RWPE2 (cell line): ENCODE data around the gene SLC12A9.

Experiments used
- ATAC-seq: fragments of 200-7000 bp; cut with Tn5 transposase; 3 replicates; pipeline ENCODE4 v1.9.1; 2021; ENCODE audit warnings: low read depth
- DNase-seq: peaks from one replicate; pipeline ENCODE4 v3.0.0-alpha.2; 2020; ENCODE audit warnings: low spot score
- H3K27ac ChIP-seq: fragments of 450-650 bp; 2 replicates; pipeline ENCODE4 v1.5.1; 2017; ENCODE audit warnings: mild to moderate bottlenecking; ENCODE audit not compliant: poor library complexity, severe bottlenecking
- H3K27me3 ChIP-seq: fragments of 250-450 bp; sonication (Bioruptor Pico); 2 replicates; pipeline ENCODE4 v1.5.1; 2021; ENCODE audit warnings: mild to moderate bottlenecking, moderate library complexity; ENCODE audit not compliant: insufficient read depth, poor library complexity, severe bottlenecking
- H3K36me3 ChIP-seq: fragments of 250-450 bp; sonication (Bioruptor Pico); 2 replicates; pipeline ENCODE4 v1.5.1; 2020; ENCODE audit warnings: low read depth, mild to moderate bottlenecking, moderate library complexity
- H3K4me1 ChIP-seq: fragments of 250-450 bp; sonication (Bioruptor Pico); 2 replicates; pipeline ENCODE4 v1.5.1; 2021; ENCODE audit warnings: mild to moderate bottlenecking, moderate library complexity; ENCODE audit not compliant: insufficient read depth, poor library complexity, severe bottlenecking
- H3K4me3 ChIP-seq: fragments of 250-450 bp; sonication (Bioruptor Pico); 2 replicates; pipeline ENCODE4 v1.5.1; 2021; ENCODE audit warnings: mild to moderate bottlenecking, moderate library complexity; ENCODE audit not compliant: severe bottlenecking
- H3K9me3 ChIP-seq: fragments of 250-450 bp; sonication (Bioruptor Pico); 2 replicates; pipeline ENCODE4 v1.5.1; 2021; ENCODE audit warnings: mild to moderate bottlenecking, moderate library complexity; ENCODE audit not compliant: severe bottlenecking
- TF ChIP-seq, protein P1 (sequence below): fragments of 450-650 bp; IDR thresholded peaks from one replicate; pipeline ENCODE4 v1.5.1; 2017; ENCODE audit warnings: mild to moderate bottlenecking, moderate library complexity; ENCODE audit not compliant: poor library complexity, severe bottlenecking

Gene SLC12A9

DNA sequence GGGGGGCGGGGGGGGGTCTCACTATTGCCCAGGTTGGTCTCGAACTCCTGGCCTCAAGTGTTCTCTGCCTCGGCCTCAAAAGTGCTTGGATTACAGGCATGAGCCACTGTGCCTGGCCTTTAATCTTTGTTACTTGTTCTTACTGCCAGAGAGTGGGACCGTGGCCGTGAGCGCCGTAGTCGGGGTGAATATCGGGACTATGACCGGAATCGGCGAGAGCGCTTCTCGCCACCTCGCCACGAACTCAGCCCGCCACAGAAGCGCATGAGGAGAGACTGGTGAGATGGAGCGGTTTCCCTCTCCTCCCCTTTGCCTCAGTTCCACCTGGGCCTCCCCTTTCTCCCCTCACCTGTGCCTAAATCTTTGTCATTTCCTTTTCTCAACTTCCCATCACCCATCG is 28.6 kb downstream of the SLC12A9 start:
- Histone ChIP-seq H3K4me1 (peaks cover 7% of the 10 kb centered on the region), H3K27me3 (no peaks in the 10 kb centered on the region), H3K4me3 (no peak overlapping the region), H3K9me3 (no peaks in the 10 kb centered on the region), H3K27ac (no peak overlapping the region), H3K36me3 (peaks cover 93% of the 10 kb centered on the region)
- ATAC-seq (no peak), DNase-seq (no peak)
- TF ChIP-seq, protein P1, sequence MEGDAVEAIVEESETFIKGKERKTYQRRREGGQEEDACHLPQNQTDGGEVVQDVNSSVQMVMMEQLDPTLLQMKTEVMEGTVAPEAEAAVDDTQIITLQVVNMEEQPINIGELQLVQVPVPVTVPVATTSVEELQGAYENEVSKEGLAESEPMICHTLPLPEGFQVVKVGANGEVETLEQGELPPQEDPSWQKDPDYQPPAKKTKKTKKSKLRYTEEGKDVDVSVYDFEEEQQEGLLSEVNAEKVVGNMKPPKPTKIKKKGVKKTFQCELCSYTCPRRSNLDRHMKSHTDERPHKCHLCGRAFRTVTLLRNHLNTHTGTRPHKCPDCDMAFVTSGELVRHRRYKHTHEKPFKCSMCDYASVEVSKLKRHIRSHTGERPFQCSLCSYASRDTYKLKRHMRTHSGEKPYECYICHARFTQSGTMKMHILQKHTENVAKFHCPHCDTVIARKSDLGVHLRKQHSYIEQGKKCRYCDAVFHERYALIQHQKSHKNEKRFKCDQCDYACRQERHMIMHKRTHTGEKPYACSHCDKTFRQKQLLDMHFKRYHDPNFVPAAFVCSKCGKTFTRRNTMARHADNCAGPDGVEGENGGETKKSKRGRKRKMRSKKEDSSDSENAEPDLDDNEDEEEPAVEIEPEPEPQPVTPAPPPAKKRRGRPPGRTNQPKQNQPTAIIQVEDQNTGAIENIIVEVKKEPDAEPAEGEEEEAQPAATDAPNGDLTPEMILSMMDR, result no peak

DNA sequence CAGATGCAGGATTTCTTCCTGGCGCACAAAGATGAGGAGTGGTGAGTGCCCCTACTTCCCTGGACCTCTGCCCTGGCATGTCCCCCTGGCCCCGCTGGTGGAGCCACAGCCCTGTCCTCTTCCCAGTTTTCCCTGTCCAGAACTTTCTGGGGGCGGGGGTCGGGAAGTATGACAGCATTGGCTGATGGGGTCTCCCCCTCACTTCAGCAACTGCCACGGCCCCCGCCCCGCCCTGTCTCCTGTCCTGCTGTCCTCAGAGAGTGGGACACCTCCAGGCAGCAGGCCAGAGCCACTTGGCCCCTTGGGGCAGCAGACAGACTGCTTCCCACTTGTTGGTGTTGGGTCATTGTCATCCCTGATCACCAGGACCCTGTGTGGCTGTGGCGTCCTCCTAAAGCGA is 29.7 kb downstream of the SLC12A9 start:
- no peaks in the 10 kb centered on the region for H3K27me3 ChIP-seq
- DNase-seq (no peak), ATAC-seq (no peak)
- no peaks in the 10 kb centered on the region for H3K4me1 ChIP-seq
- no peaks in the 10 kb centered on the region for H3K9me3 ChIP-seq
- no peak overlapping the region for H3K4me3 ChIP-seq
- TF ChIP-seq, protein P1, result no peak
- no peak overlapping the region for H3K27ac ChIP-seq
- peaks cover 96% of the 10 kb centered on the region for H3K36me3 ChIP-seq

DNA sequence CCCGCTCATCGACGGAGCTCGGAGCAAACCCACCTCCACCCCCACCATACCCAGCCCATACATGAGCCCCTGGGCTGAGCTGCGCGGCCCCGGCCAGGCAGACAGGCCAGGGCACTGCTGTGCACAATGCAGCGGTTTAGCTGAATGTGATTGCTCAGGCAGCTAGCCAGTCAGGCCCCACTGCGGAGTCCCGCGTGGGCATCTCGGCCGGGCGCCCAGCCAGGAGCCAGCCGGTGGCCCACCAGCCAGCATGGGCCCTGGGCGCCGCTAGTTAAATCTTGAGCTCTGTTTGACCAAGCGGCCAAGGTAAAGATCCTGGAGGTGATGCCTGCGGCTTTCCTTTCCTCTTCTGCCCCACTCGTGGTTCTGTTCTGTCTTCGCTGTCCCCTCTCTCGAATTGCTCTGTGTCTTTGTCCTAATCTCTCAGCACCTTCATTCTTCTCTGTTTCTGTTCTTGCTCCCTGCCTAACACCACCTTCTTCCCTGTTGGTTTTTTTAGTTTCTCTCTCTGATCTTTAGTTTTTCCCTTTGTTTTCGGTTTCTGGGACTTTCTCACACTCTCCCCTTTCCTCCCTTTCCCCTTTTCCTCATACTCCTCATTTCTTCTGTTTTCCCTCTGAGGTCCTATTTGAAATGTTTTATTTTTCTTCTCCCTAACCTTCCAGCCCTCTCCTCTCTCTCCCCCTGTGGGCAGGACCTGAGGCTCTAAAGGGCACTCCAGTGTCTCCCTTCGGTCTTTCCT is 30.4 kb downstream of the SLC12A9 start:
- Histone ChIP-seq H3K4me3 (no peak overlapping the region), H3K4me1 (no peaks in the 10 kb centered on the region), H3K27me3 (no peaks in the 10 kb centered on the region), H3K36me3 (peaks cover 96% of the 10 kb centered on the region), H3K27ac (no peak overlapping the region), H3K9me3 (no peaks in the 10 kb centered on the region)
- ATAC-seq (no peak), DNase-seq (no peak)
- TF ChIP-seq, protein P1, result no peak

DNA sequence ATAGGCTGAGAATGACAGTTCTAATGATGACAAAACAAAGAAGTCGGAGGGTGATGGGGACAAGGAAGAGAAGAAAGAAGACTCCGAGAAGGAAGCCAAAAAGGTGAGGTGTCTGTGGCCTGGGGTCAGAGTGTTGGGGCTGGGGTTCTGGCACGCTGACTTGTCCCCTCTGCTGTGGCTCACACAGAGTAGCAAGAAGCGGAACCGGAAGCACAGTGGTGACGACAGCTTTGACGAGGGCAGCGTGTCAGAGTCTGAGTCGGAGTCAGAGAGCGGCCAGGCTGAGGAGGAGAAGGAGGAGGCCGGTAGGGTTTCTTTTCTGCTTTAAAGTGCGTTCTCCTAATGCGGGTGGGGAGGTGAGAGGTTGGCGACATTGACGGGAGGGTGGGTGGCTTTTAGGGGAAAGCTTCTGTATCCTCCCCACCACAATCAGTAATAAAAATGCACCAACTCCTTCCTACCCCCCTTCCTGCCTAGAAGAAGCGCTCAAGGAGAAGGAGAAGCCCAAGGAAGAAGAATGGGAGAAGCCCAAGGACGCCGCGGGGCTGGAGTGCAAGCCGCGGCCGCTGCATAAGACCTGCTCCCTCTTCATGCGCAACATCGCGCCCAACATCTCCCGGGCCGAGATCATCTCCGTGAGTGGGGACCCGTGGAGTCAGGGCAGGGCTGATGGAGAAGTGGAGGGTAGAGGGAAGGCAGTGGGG is 32.4 kb downstream of the SLC12A9 start:
- DNase-seq (no peak), ATAC-seq (no peak)
- Histone ChIP-seq H3K36me3 (peaks cover 87% of the 10 kb centered on the region), H3K4me1 (peaks cover 4% of the 10 kb centered on the region), H3K4me3 (no peak overlapping the region), H3K27ac (no peak overlapping the region), H3K9me3 (no peaks in the 10 kb centered on the region), H3K27me3 (no peaks in the 10 kb centered on the region)
- TF ChIP-seq, protein P1, result no peak
